MM.1S (cell line): ENCODE data around the gene GSTT2B.
"Not testable (repeated sequence)": the region's sequence is repeated elsewhere in the genome, so short reads cannot be mapped to it uniquely, and the experiment has no call there.

Experiments used
- EZH2 ChIP-seq: fragments of 300-600 bp; sonication (generic); optimal IDR thresholded peaks from 2 replicates; pipeline ENCODE3; 2017; ENCODE audit warnings: low read depth, mild to moderate bottlenecking, antibody characterized with exemption, low read length, mixed read lengths
- EZH2phosphoT487 ChIP-seq: fragments of 300-600 bp; sonication (generic); IDR thresholded peaks from 2 replicates; pipeline ENCODE4 v1.6.1; 2018; ENCODE audit warnings: antibody characterized with exemption, low read length
- TF ChIP-seq, protein P1 (sequence below): fragments of 300-600 bp; sonication (generic); IDR thresholded peaks from 2 replicates; pipeline ENCODE4 v1.5.1; 2016; ENCODE audit warnings: antibody characterized with exemption, low read length, mixed read lengths

DNA sequence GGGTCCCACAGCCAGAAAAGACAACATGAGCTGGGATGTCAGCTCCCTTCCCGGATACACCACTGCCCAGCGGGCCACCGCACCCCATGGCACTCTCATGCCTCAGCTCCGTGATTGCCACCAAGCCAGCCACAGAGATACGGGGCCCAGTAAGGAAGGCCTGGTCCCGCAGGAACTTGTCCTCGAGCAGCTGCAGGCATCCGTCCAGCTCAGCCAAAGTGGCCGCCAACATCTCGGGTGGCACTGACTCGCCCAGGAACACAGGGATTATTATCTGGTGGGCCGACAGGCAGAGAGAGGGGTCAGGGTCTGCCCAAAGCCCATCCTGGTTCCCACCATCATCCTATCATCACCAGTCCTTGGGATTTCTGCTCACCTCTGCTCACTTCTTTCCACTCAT lies 16.3 kb upstream of the GSTT2B start:
- TF ChIP-seq, protein P1, sequence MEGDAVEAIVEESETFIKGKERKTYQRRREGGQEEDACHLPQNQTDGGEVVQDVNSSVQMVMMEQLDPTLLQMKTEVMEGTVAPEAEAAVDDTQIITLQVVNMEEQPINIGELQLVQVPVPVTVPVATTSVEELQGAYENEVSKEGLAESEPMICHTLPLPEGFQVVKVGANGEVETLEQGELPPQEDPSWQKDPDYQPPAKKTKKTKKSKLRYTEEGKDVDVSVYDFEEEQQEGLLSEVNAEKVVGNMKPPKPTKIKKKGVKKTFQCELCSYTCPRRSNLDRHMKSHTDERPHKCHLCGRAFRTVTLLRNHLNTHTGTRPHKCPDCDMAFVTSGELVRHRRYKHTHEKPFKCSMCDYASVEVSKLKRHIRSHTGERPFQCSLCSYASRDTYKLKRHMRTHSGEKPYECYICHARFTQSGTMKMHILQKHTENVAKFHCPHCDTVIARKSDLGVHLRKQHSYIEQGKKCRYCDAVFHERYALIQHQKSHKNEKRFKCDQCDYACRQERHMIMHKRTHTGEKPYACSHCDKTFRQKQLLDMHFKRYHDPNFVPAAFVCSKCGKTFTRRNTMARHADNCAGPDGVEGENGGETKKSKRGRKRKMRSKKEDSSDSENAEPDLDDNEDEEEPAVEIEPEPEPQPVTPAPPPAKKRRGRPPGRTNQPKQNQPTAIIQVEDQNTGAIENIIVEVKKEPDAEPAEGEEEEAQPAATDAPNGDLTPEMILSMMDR: not testable (repeated sequence)
- not testable (repeated sequence) for TF ChIP-seq EZH2, EZH2phosphoT487
